Activated T-cell treated with anti-CD3 and anti-CD28 coated beads for 1 hour (primary cell): ENCODE data around the gene LHFPL3.
"Not testable (repeated sequence)": the region's sequence is repeated elsewhere in the genome, so short reads cannot be mapped to it uniquely, and the experiment has no call there.

Experiments
- DNase-seq: peaks from one replicate; pipeline ENCODE4 v3.0.0-alpha.2; 2020; ENCODE audit warnings: low read depth

The LHFPL3 gene

GRCh38 chr7:104328296-104328969, at the start of gene LHFPL3:
Gene LHFPL3 (plus strand): TSS chr7:104328603.
- DNase-seq, result no peak

- DNase-seq, result not testable (repeated sequence)
Measured at GRCh38 chr7:104281685-104282084, 46.7 kb upstream of the LHFPL3 start.

- DNase-seq, result no peak
Measured at GRCh38 chr7:104286839-104287238, 41.6 kb upstream of the LHFPL3 start.

GRCh38 chr7:104288137-104288536, 40.3 kb upstream of the LHFPL3 start:
- DNase-seq, result no peak

- DNase-seq, result no peak
Measured at GRCh38 chr7:104294291-104294690, 34.1 kb upstream of the LHFPL3 start.

- no peak for DNase-seq
Measured at GRCh38 chr7:104296266-104296665, 32.1 kb upstream of the LHFPL3 start.

GRCh38 chr7:104296900-104297299, 31.5 kb upstream of the LHFPL3 start:
- no peak for DNase-seq

GRCh38 chr7:104299323-104299722, 29.1 kb upstream of the LHFPL3 start:
- no peak for DNase-seq

GRCh38 chr7:104299777-104300176, 28.6 kb upstream of the LHFPL3 start:
- DNase-seq, result no peak

- no peak for DNase-seq
Measured at GRCh38 chr7:104306793-104307192, 21.6 kb upstream of the LHFPL3 start.

GRCh38 chr7:104317948-104318629, 10.3 kb upstream of the LHFPL3 start:
- no peak for DNase-seq

GRCh38 chr7:104327534-104327933, 869 bp upstream of the LHFPL3 start:
- DNase-seq, result no peak

GRCh38 chr7:104327938-104328295, 486 bp upstream of the LHFPL3 start:
- DNase-seq, result no peak

GRCh38 chr7:104328970-104329825, 795 bp downstream of the LHFPL3 start:
- DNase-seq, result no peak

GRCh38 chr7:104341546-104341945, 13.1 kb downstream of the LHFPL3 start:
- no peak for DNase-seq

GRCh38 chr7:104352736-104353135, 24.3 kb downstream of the LHFPL3 start:
- no peak for DNase-seq

- no peak for DNase-seq
Measured at GRCh38 chr7:104357166-104357565, 28.8 kb downstream of the LHFPL3 start.

- no peak for DNase-seq
Measured at GRCh38 chr7:104358446-104359132, 30.2 kb downstream of the LHFPL3 start.

- no peak for DNase-seq
Measured at GRCh38 chr7:104362756-104363155, 34.4 kb downstream of the LHFPL3 start.

GRCh38 chr7:104363355-104363754, 35.0 kb downstream of the LHFPL3 start:
- DNase-seq, result no peak

- no peak for DNase-seq
Measured at GRCh38 chr7:104366390-104366789, 38.0 kb downstream of the LHFPL3 start.

GRCh38 chr7:104367926-104368325, 39.5 kb downstream of the LHFPL3 start:
- DNase-seq, result no peak
